ENCODE data around the gene YAP1.

The YAP1 gene

GRCh38 chr11:102272047-102272824 lies 162.0 kb downstream of the YAP1 start:
- DNase-seq (ENCODE audit: low spot score): no peak
- in situ Hi-C loops (cut with MboI; ENCODE audit: low pct_unique_long_range_greater_than_20kb, low sequenced_read_pairs, unreplicated experiment): no loop called here
- no peak for TF ChIP-seq CTCF (IDR thresholded peaks at IDR 0.05; ENCODE audit: extremely low read depth, insufficient read depth, missing control alignments)

DNA sequence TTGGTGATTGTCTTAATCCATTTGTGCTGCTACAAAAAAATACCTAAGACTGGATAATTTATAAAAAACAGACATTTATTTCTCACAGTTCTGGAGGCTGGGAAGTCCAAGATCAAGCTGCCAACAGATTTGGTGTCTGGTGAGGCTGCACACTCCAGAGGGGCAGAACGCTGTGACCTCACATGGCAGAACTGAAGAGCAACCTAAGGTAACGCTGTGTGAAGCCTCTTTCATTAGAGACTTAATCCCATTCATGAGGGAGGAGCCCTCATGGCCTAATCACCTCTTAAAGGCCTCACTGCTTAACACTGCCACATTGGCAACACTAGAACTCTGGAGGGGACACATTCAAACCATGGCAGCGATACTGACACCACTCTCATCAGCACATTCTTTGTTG lies 164.4 kb downstream of the YAP1 start:
- in situ Hi-C loops (cut with MboI; ENCODE audit: low pct_unique_long_range_greater_than_20kb, low sequenced_read_pairs, unreplicated experiment): no loop called here
- DNase-seq (ENCODE audit: low spot score): no peak
- no peak for TF ChIP-seq CTCF (IDR thresholded peaks at IDR 0.05; ENCODE audit: extremely low read depth, insufficient read depth, missing control alignments)

GRCh38 chr11:102276362-102276761 lies 166.1 kb downstream of the YAP1 start:
- in situ Hi-C loops (cut with MboI; ENCODE audit: low pct_unique_long_range_greater_than_20kb, low sequenced_read_pairs, unreplicated experiment): no loop called here
- TF ChIP-seq CTCF (IDR thresholded peaks at IDR 0.05; ENCODE audit: extremely low read depth, insufficient read depth, missing control alignments): no peak

DNA sequence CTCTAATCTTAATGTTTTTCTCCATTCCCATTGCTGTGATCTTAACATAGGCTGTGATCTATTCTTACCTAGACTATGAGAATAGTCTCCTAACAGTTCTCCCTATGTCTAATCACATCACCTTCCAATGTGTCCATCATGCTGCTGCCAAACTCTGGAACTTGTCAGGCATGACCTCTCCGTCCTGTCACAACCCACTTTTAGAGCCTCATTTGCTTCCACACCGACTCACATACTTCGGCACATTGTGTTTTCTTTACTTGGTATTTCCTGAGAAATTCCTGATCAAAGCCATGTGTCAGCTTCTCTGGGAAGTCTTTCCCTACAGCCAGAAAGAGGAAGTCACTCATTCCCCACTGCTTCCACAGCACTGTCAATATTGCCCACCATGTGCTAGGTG lies 166.5 kb downstream of the YAP1 start:
- in situ Hi-C loops (cut with MboI; ENCODE audit: low pct_unique_long_range_greater_than_20kb, low sequenced_read_pairs, unreplicated experiment): no loop called here
- no peak for DNase-seq (ENCODE audit: low spot score)
- no peak for TF ChIP-seq CTCF (IDR thresholded peaks at IDR 0.05; ENCODE audit: extremely low read depth, insufficient read depth, missing control alignments)

More at GRCh38 chr11:102276362-102276761, 166.1 kb downstream of the YAP1 start:
- no peak for DNase-seq (ENCODE audit: low spot score)

GRCh38 chr11:102279641-102280170 lies 169.5 kb downstream of the YAP1 start:
- TF ChIP-seq CTCF (IDR thresholded peaks at IDR 0.05; ENCODE audit: extremely low read depth, insufficient read depth, missing control alignments): peak; percentile 33
- in situ Hi-C loops (cut with MboI; ENCODE audit: low pct_unique_long_range_greater_than_20kb, low sequenced_read_pairs, unreplicated experiment): no loop called here
- DNase-seq (ENCODE audit: low spot score): peak; percentile 63

- in situ Hi-C loops (cut with MboI; ENCODE audit: low pct_unique_long_range_greater_than_20kb, low sequenced_read_pairs, unreplicated experiment): no loop called here
- no peak for DNase-seq (ENCODE audit: low spot score)
Measured at GRCh38 chr11:102280245-102280833, 170.1 kb downstream of the YAP1 start.

More at GRCh38 chr11:102280245-102280833, 170.1 kb downstream of the YAP1 start:
- TF ChIP-seq CTCF (IDR thresholded peaks at IDR 0.05; ENCODE audit: extremely low read depth, insufficient read depth, missing control alignments): no peak

Measured in GM13977 (cell line).